HEK293 (cell line): ENCODE measurements around the gene GLOD4.

Experiments
- HOXA7 ChIP-seq: sonication (generic); formaldehyde crosslinking; IDR thresholded peaks from 2 replicates; pipeline ENCODE4 v1.8.1; 2022; ENCODE audit warnings: missing genetic modification reagents, borderline replicate concordance
- IKZF3 ChIP-seq: fragments of 450-650 bp; IDR thresholded peaks from 2 replicates; pipeline ENCODE4 v1.5.0; 2018; ENCODE audit warnings: missing biosample characterization, mild to moderate bottlenecking, missing genetic modification characterization, moderate library complexity
- KLF10 ChIP-seq: fragments of 450-650 bp; IDR thresholded peaks from 2 replicates; pipeline ENCODE4 v1.5.1; 2018; ENCODE audit warnings: missing biosample characterization, mild to moderate bottlenecking, missing genetic modification characterization
- WT1 ChIP-seq: fragments of 450-650 bp; formaldehyde crosslinking; IDR thresholded peaks from 2 replicates; pipeline ENCODE4 v1.5.1; 2016; ENCODE audit warnings: missing biosample characterization, missing genetic modification characterization
- YY1 ChIP-seq: fragments of 450-650 bp; formaldehyde crosslinking; IDR thresholded peaks from 2 replicates; pipeline ENCODE4 v1.5.1; 2018; ENCODE audit warnings: missing biosample characterization, missing genetic modification characterization
- ZNF114 ChIP-seq: fragments of 450-650 bp; formaldehyde crosslinking; IDR thresholded peaks from 2 replicates; pipeline ENCODE4 v1.5.0; 2017; ENCODE audit warnings: missing biosample characterization, missing genetic modification characterization
- ZNF202 ChIP-seq: fragments of 450-650 bp; formaldehyde crosslinking; IDR thresholded peaks from 2 replicates; pipeline ENCODE4 v1.5.1; 2016; ENCODE audit warnings: missing biosample characterization, missing genetic modification characterization, borderline replicate concordance
- ZNF416 ChIP-seq: fragments of 450-650 bp; formaldehyde crosslinking; IDR thresholded peaks from 2 replicates; pipeline ENCODE4 v1.5.1; 2016; ENCODE audit warnings: missing biosample characterization, missing genetic modification characterization
- ZNF623 ChIP-seq: fragments of 450-650 bp; formaldehyde crosslinking; IDR thresholded peaks from 2 replicates; pipeline ENCODE4 v1.5.1; 2016; ENCODE audit warnings: missing biosample characterization, missing genetic modification characterization
- ZNF654 ChIP-seq: fragments of 450-650 bp; formaldehyde crosslinking; IDR thresholded peaks from 2 replicates; pipeline ENCODE4 v1.5.1; 2016; ENCODE audit warnings: low read depth, missing biosample characterization, missing genetic modification characterization
- ZNF658 ChIP-seq: fragments of 450-650 bp; formaldehyde crosslinking; IDR thresholded peaks from 2 replicates; pipeline ENCODE4; 2016; ENCODE audit warnings: missing biosample characterization, missing genetic modification characterization
- ZNF707 ChIP-seq: fragments of 450-650 bp; formaldehyde crosslinking; IDR thresholded peaks from 2 replicates; pipeline ENCODE4 v1.5.1; 2016; ENCODE audit warnings: missing biosample characterization, missing genetic modification characterization
- ZNF777 ChIP-seq: fragments of 450-650 bp; formaldehyde crosslinking; IDR thresholded peaks from 2 replicates; pipeline ENCODE4 v1.5.1; 2017; ENCODE audit warnings: missing biosample characterization, missing genetic modification characterization, borderline replicate concordance
- ZNF843 ChIP-seq: fragments of 450-650 bp; formaldehyde crosslinking; IDR thresholded peaks from 2 replicates; pipeline ENCODE4 v1.5.1; 2016; ENCODE audit warnings: missing biosample characterization, missing genetic modification characterization
- TF ChIP-seq, protein P1 (sequence below): fragments of 450-650 bp; formaldehyde crosslinking; IDR thresholded peaks from 2 replicates; pipeline ENCODE4 v1.5.1; 2016; ENCODE audit warnings: missing biosample characterization, missing genetic modification characterization, low read depth
- TF ChIP-seq, protein P2 (sequence below): fragments of 450-650 bp; formaldehyde crosslinking; IDR thresholded peaks from 2 replicates; pipeline ENCODE4 v1.5.1; 2016; ENCODE audit warnings: missing biosample characterization, missing genetic modification characterization
- TF ChIP-seq, protein P3 (sequence below): fragments of 450-650 bp; formaldehyde crosslinking; IDR thresholded peaks from 2 replicates; pipeline ENCODE4 v1.5.1; 2017; ENCODE audit warnings: missing biosample characterization, missing genetic modification characterization
- TF ChIP-seq, protein P4 (sequence below): fragments of 450-650 bp; formaldehyde crosslinking; IDR thresholded peaks from 2 replicates; pipeline ENCODE4 v1.5.1; 2017; ENCODE audit warnings: missing biosample characterization, missing genetic modification characterization
- TF ChIP-seq, protein P5 (sequence below): fragments of 450-650 bp; formaldehyde crosslinking; IDR thresholded peaks from 2 replicates; pipeline ENCODE4 v1.5.1; 2016; ENCODE audit warnings: missing biosample characterization, missing genetic modification characterization
- TF ChIP-seq, protein P6 (sequence below): fragments of 450-650 bp; formaldehyde crosslinking; IDR thresholded peaks from 2 replicates; pipeline ENCODE4 v1.5.1; 2016; ENCODE audit warnings: missing biosample characterization, missing genetic modification characterization
- TF ChIP-seq, protein P7 (sequence below): fragments of 450-650 bp; IDR thresholded peaks from 2 replicates; pipeline ENCODE4 v1.5.1; 2018; ENCODE audit warnings: missing biosample characterization, mild to moderate bottlenecking, missing genetic modification characterization
- TF ChIP-seq, protein P8 (sequence below): fragments of 450-650 bp; formaldehyde crosslinking; conservative IDR thresholded peaks from 2 replicates; pipeline ENCODE4 v1.5.1; 2016; ENCODE audit warnings: low read depth, missing biosample characterization, missing genetic modification characterization

Gene GLOD4

DNA sequence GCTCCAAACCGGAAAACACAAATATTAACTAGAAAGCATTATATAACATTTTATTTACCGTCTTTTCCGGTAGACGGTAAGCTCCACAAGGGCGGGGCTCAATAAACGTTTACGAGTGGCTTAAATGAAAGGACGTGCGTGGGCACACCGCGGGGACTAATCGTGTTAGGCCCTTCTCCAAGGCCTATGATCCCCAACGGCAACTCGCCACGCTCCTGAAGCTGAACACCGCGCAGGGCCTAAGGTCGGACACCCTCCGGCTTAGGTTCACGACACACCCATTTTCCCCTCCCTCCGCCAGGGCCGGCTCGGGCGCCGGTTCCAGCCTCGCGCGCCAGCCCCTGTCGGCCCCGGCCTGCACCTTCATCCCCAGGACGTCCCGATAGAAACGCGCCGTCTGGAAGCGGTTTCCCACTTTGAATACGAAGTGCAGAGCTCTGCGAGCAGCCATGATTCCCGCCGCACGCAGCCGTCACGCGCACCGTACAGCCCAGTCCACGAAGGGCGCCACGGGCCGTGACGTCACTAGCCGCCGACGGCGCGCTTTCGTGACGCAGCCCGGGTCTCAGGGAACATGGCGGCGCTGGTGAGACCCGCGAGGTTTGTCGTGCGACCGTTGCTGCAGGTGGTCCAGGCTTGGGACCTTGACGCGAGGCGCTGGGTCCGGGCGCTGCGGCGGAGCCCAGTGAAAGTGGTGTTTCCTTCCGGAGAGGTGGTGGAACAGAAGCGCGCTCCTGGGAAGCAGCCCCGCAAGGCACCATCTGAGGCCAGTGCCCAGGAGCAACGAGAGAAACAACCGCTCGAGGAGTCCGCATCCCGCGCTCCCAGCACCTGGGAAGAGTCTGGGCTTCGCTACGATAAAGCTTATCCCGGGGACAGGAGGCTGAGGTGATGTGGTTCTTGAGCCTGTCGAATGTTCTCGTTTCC, at the start of gene GLOD4, which contains the start of gene MRM3 (continued):
- TF ChIP-seq, protein P1, sequence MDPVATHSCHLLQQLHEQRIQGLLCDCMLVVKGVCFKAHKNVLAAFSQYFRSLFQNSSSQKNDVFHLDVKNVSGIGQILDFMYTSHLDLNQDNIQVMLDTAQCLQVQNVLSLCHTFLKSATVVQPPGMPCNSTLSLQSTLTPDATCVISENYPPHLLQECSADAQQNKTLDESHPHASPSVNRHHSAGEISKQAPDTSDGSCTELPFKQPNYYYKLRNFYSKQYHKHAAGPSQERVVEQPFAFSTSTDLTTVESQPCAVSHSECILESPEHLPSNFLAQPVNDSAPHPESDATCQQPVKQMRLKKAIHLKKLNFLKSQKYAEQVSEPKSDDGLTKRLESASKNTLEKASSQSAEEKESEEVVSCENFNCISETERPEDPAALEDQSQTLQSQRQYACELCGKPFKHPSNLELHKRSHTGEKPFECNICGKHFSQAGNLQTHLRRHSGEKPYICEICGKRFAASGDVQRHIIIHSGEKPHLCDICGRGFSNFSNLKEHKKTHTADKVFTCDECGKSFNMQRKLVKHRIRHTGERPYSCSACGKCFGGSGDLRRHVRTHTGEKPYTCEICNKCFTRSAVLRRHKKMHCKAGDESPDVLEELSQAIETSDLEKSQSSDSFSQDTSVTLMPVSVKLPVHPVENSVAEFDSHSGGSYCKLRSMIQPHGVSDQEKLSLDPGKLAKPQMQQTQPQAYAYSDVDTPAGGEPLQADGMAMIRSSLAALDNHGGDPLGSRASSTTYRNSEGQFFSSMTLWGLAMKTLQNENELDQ (tag by site-specific recombination) = no peak
- TF ChIP-seq WT1 (tag by site-specific recombination) (peak; percentile 46; the same call in 1 of the 2 replicates), KLF10 (tag by site-specific recombination) (peak; percentile 87), YY1 (tag by site-specific recombination) (peak; percentile 99), ZNF202 (tag by site-specific recombination) (no peak), IKZF3 (no peak), ZNF843 (tag by site-specific recombination) (peak; percentile 79), HOXA7 (CRISPR knock-in tag) (no peak), ZNF416 (tag by site-specific recombination) (no peak), ZNF623 (peak; percentile 30; the same call in 1 of the 2 replicates), ZNF777 (tag by site-specific recombination) (peak; percentile 49; the same call in 1 of the 2 replicates), ZNF707 (no peak), ZNF654 (tag by site-specific recombination) (no peak), ZNF114 (tag by site-specific recombination) (no peak), ZNF658 (no peak)
- TF ChIP-seq, protein P2, sequence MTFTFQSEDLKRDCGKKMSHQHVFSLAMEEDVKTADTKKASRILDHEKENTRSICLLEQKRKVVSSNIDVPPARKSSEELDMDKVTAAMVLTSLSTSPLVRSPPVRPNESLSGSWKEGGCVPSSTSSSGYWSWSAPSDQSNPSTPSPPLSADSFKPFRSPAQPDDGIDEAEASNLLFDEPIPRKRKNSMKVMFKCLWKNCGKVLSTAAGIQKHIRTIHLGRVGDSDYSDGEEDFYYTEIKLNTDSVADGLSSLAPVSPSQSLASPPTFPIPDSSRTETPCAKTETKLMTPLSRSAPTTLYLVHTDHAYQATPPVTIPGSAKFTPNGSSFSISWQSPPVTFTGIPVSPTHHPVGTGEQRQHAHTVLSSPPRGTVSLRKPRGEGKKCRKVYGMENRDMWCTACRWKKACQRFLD = no peak; the same call in 1 of the 2 replicates
- TF ChIP-seq, protein P3, sequence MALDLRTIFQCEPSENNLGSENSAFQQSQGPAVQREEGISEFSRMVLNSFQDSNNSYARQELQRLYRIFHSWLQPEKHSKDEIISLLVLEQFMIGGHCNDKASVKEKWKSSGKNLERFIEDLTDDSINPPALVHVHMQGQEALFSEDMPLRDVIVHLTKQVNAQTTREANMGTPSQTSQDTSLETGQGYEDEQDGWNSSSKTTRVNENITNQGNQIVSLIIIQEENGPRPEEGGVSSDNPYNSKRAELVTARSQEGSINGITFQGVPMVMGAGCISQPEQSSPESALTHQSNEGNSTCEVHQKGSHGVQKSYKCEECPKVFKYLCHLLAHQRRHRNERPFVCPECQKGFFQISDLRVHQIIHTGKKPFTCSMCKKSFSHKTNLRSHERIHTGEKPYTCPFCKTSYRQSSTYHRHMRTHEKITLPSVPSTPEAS (tag by site-specific recombination) = 0 out of 2 replicates have a peak, but pooled peaks have one; percentile 41
- TF ChIP-seq, protein P4, sequence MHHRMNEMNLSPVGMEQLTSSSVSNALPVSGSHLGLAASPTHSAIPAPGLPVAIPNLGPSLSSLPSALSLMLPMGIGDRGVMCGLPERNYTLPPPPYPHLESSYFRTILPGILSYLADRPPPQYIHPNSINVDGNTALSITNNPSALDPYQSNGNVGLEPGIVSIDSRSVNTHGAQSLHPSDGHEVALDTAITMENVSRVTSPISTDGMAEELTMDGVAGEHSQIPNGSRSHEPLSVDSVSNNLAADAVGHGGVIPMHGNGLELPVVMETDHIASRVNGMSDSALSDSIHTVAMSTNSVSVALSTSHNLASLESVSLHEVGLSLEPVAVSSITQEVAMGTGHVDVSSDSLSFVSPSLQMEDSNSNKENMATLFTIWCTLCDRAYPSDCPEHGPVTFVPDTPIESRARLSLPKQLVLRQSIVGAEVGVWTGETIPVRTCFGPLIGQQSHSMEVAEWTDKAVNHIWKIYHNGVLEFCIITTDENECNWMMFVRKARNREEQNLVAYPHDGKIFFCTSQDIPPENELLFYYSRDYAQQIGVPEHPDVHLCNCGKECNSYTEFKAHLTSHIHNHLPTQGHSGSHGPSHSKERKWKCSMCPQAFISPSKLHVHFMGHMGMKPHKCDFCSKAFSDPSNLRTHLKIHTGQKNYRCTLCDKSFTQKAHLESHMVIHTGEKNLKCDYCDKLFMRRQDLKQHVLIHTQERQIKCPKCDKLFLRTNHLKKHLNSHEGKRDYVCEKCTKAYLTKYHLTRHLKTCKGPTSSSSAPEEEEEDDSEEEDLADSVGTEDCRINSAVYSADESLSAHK (tag by site-specific recombination) = peak; percentile 40; the same call in 1 of the 2 replicates
- TF ChIP-seq, protein P5, sequence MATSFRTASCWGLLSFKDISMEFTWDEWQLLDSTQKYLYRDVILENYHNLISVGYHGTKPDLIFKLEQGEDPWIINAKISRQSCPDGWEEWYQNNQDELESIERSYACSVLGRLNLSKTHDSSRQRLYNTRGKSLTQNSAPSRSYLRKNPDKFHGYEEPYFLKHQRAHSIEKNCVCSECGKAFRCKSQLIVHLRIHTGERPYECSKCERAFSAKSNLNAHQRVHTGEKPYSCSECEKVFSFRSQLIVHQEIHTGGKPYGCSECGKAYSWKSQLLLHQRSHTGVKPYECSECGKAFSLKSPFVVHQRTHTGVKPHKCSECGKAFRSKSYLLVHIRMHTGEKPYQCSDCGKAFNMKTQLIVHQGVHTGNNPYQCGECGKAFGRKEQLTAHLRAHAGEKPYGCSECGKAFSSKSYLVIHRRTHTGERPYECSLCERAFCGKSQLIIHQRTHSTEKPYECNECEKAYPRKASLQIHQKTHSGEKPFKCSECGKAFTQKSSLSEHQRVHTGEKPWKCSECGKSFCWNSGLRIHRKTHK (tag by site-specific recombination) = no peak
- TF ChIP-seq, protein P6, sequence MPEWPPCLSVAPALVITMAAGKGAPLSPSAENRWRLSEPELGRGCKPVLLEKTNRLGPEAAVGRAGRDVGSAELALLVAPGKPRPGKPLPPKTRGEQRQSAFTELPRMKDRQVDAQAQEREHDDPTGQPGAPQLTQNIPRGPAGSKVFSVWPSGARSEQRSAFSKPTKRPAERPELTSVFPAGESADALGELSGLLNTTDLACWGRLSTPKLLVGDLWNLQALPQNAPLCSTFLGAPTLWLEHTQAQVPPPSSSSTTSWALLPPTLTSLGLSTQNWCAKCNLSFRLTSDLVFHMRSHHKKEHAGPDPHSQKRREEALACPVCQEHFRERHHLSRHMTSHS = no peak
- TF ChIP-seq, protein P7, sequence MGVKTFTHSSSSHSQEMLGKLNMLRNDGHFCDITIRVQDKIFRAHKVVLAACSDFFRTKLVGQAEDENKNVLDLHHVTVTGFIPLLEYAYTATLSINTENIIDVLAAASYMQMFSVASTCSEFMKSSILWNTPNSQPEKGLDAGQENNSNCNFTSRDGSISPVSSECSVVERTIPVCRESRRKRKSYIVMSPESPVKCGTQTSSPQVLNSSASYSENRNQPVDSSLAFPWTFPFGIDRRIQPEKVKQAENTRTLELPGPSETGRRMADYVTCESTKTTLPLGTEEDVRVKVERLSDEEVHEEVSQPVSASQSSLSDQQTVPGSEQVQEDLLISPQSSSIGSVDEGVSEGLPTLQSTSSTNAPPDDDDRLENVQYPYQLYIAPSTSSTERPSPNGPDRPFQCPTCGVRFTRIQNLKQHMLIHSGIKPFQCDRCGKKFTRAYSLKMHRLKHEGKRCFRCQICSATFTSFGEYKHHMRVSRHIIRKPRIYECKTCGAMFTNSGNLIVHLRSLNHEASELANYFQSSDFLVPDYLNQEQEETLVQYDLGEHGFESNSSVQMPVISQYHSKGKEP (tag by site-specific recombination) = no peak
- TF ChIP-seq, protein P8, sequence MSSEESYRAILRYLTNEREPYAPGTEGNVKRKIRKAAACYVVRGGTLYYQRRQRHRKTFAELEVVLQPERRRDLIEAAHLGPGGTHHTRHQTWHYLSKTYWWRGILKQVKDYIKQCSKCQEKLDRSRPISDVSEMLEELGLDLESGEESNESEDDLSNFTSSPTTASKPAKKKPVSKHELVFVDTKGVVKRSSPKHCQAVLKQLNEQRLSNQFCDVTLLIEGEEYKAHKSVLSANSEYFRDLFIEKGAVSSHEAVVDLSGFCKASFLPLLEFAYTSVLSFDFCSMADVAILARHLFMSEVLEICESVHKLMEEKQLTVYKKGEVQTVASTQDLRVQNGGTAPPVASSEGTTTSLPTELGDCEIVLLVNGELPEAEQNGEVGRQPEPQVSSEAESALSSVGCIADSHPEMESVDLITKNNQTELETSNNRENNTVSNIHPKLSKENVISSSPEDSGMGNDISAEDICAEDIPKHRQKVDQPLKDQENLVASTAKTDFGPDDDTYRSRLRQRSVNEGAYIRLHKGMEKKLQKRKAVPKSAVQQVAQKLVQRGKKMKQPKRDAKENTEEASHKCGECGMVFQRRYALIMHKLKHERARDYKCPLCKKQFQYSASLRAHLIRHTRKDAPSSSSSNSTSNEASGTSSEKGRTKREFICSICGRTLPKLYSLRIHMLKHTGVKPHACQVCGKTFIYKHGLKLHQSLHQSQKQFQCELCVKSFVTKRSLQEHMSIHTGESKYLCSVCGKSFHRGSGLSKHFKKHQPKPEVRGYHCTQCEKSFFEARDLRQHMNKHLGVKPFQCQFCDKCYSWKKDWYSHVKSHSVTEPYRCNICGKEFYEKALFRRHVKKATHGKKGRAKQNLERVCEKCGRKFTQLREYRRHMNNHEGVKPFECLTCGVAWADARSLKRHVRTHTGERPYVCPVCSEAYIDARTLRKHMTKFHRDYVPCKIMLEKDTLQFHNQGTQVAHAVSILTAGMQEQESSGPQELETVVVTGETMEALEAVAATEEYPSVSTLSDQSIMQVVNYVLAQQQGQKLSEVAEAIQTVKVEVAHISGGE (tag by site-specific recombination) = peak; percentile 20; the same call in 1 of the 2 replicates
